OCI-LY7 (cell line): ENCODE data around the gene SAC3D1. TPM values are rescaled to one million over a fixed set of nuclear protein-coding genes. Genes with fewer than 3 reads are reported as not detected.

Experiments
- BruUV-seq: library from RNA; stranded (reverse); fragments of 400-500 nt; replicated peaks from 2 replicates; lab custom pipeline; 2021; lab: Mats Ljungman, UMichigan
- CTCF ChIA-PET: fragments of 300-600 bp; sonication (Branson Sonifier 250); formaldehyde crosslinking; loops from one replicate; lab custom pipeline; 2022; ENCODE audit warnings: antibody characterized with exemption; ENCODE audit not compliant: unreplicated experiment; lab: Charles Lee
- POLR2A ChIA-PET: fragments of 300-600 bp; sonication (Branson Sonifier 250); formaldehyde crosslinking; loops from one replicate; lab custom pipeline; 2022; ENCODE audit warnings: antibody characterized with exemption; lab: Charles Lee
- DNase-seq: peaks from one replicate; pipeline ENCODE4 v3.0.0-alpha.2; 2015; ENCODE audit warnings: low spot score
- H2AFZ ChIP-seq: fragments of 200-600 bp; sonication (generic), shearing (Covaris generic); 2 replicates; pipeline ENCODE4 v1.6.1; 2014; ENCODE audit warnings: mild to moderate bottlenecking, antibody characterized with exemption, low read length, moderate library complexity
- H3K27ac ChIP-seq: fragments of 200-600 bp; sonication (generic); 2 replicates; pipeline ENCODE4 v1.5.1; 2014; ENCODE audit warnings: mixed run types, low read depth, mild to moderate bottlenecking, moderate library complexity, low read length, inconsistent platforms; ENCODE audit not compliant: poor library complexity, severe bottlenecking
- H3K36me3 ChIP-seq: fragments of 200-600 bp; sonication (generic); 2 replicates; pipeline ENCODE4 v1.6.1; 2014; ENCODE audit warnings: mild to moderate bottlenecking, antibody characterized with exemption, low read length, moderate library complexity, mixed read lengths; ENCODE audit not compliant: insufficient read depth
- H3K4me1 ChIP-seq: fragments of 200-600 bp; sonication (generic); 2 replicates; pipeline ENCODE4 v1.5.1; 2014; ENCODE audit warnings: mild to moderate bottlenecking, low read length; ENCODE audit not compliant: insufficient read depth, poor library complexity, severe bottlenecking
- H3K4me2 ChIP-seq: fragments of 200-600 bp; sonication (generic); 2 replicates; pipeline ENCODE4 v1.6.1; 2014; ENCODE audit warnings: mild to moderate bottlenecking, low read length
- H3K4me3 ChIP-seq: fragments of 200-600 bp; sonication (generic); 2 replicates; pipeline ENCODE4 v1.5.1; 2014; ENCODE audit warnings: mild to moderate bottlenecking, low read depth, low read length; ENCODE audit not compliant: poor library complexity, severe bottlenecking
- H3K79me2 ChIP-seq: fragments of 200-600 bp; sonication (generic); 2 replicates; pipeline ENCODE4 v1.6.1; 2016; ENCODE audit warnings: low read depth, mild to moderate bottlenecking, low read length, moderate library complexity, mixed read lengths; ENCODE audit not compliant: insufficient read depth
- H3K9me2 ChIP-seq: fragments of 200-600 bp; sonication (generic); 2 replicates; pipeline ENCODE4 v1.6.1; 2016; ENCODE audit warnings: mild to moderate bottlenecking, low read length, mixed read lengths; ENCODE audit not compliant: insufficient read depth
- H3K9me3 ChIP-seq: fragments of 200-600 bp; sonication (generic); 2 replicates; pipeline ENCODE4 v1.6.1; 2014; ENCODE audit warnings: mild to moderate bottlenecking, mixed run types, low read length, mixed read lengths
- H4K20me1 ChIP-seq: fragments of 200-600 bp; sonication (generic); 2 replicates; pipeline ENCODE4 v1.6.1; 2014; ENCODE audit warnings: mild to moderate bottlenecking, antibody characterized with exemption, low read length, moderate library complexity, mixed read lengths; ENCODE audit not compliant: insufficient read depth
- CTCF ChIP-seq: fragments of 200-600 bp; sonication (generic); conservative IDR thresholded peaks from 2 replicates; pipeline ENCODE4 v1.5.1; 2014; ENCODE audit warnings: mild to moderate bottlenecking, antibody characterized with exemption, low read length, moderate library complexity, mixed read lengths
- EZH2phosphoT487 ChIP-seq: fragments of 200-600 bp; sonication (generic); IDR thresholded peaks from 2 replicates; pipeline ENCODE4 v1.6.1; 2018; ENCODE audit warnings: low read depth, borderline replicate concordance, mild to moderate bottlenecking, mixed run types, antibody characterized with exemption, low read length, moderate library complexity, mixed read lengths
- intact Hi-C: fragments of 100-400 bp; cut with micrococcal nuclease; formaldehyde crosslinking; loops from one replicate; pipeline ENCODE4 v1.10.0; 2022; ENCODE audit not compliant: unreplicated experiment
- total RNA-seq, 2 experiments: library from RNA; depleted of rRNA in 1 of 2; stranded (reverse); fragments of >200 nt in 1 of 2; shearing (Covaris generic) in 1 of 2; gene quantifications; 2 replicates each; pipeline ENCODE4 v1.2.3, GENCODE V29; 2014 to 2022

SAC3D1 gene
- total RNA-seq, 2 experiments from 2014 or later: 28.2 to 32.5 TPM

- DNase-seq: no peak
- Histone ChIP-seq H3K4me3 (peak overlapping the region; percentile 0), H3K9me2 (no peaks in the 10 kb centered on the region), H2AFZ (peak overlapping the region; percentile 77), H3K27ac (no peak overlapping the region), H3K79me2 (no peaks in the 10 kb centered on the region), H3K4me2 (peak overlapping the region; percentile 35), H3K4me1 (peaks cover 35% of the 10 kb centered on the region), H4K20me1 (no peaks in the 10 kb centered on the region), H3K36me3 (no peaks in the 10 kb centered on the region), H3K9me3 (no peaks in the 10 kb centered on the region)
- intact Hi-C loops: no loop called here
- no TSS peak for BruUV-seq
- ChIA-PET CTCF (interaction anchor here (0.6 kb wide), 1 partner anchor 148 kb away, joined by 4 read pairs; no protein-coding TSS in a partner anchor), POLR2A (interaction anchor here (1.0 kb wide), 1 partner anchor 20 kb away, joined by 3 read pairs; no protein-coding TSS in a partner anchor)
- TF ChIP-seq EZH2phosphoT487: no peak
- TF ChIP-seq CTCF: no peak
These were observed 44.7 kb upstream of the SAC3D1 start for GRCh38 chr11:64996327-64996709.

- peak; percentile 62 for DNase-seq
- Histone ChIP-seq H3K9me3 (no peaks in the 10 kb centered on the region), H3K4me3 (peak within 1 kb of the TSS; percentile 0), H3K27ac (no peak within 1 kb of the TSS), H3K36me3 (no peaks in the 10 kb centered on the region), H3K4me1 (peaks cover 30% of the 10 kb centered on the region), H3K4me2 (peak within 1 kb of the TSS; percentile 35), H4K20me1 (no peaks in the 10 kb centered on the region), H3K79me2 (no peaks in the 10 kb centered on the region), H3K9me2 (no peaks in the 10 kb centered on the region), H2AFZ (peak within 1 kb of the TSS; percentile 77)
- ChIA-PET CTCF (interaction anchor here (0.6 kb wide), 1 partner anchor 8 kb away, joined by 3 read pairs; no protein-coding TSS in a partner anchor), POLR2A (interaction anchor here (1.0 to 2.0 kb wide), 3 partner anchors 13 to 146 kb away, joined by 3 to 6 read pairs (median 5); no protein-coding TSS in a partner anchor)
- no TSS peak for BruUV-seq
- intact Hi-C loops: no loop called here
- TF ChIP-seq CTCF (peak; percentile 66), EZH2phosphoT487 (no peak)
These were observed 44.2 kb upstream of the SAC3D1 start, which contains the start of gene BATF2 for GRCh38 chr11:64996710-64997380. Gene BATF2, minus strand, starts transcription at chr11:64996971. Its CDS starts 57 bp downstream, at chr11:64996914.
